ENCODE data around the gene PRPF39. TPM values are rescaled to one million over a fixed set of nuclear protein-coding genes. Genes with fewer than 3 reads are reported as not detected.

PRPF39 gene
- total RNA-seq, 4 donors from 2014 or later: 11.9 to 22.7 (median 13.7) TPM

DNA sequence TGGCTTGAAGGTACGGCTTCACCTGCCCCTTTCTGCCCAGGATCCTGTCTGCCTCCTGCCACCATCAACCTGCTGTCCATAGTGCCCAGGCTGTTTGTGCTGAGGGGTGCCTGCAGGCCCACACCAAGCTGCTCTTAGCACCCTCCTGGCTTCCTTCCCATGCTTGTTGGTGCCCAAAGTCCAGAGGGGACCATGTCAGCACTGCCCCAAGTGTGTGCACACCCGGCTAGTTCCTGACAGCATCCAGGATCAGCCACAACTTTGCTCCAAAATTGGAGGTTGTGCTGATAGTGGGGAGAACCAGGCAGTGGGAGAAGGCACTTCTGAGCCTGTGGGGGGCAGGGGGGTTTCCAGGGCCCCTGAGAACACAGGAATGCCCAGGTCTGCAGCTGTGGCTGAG, 44.5 kb upstream of the PRPF39 start:
- ATAC-seq: no peak
- no peak overlapping the region for H3K4me3 ChIP-seq
- intact Hi-C loops (cut with DNase I; ENCODE audit: low total_unique reads) (no loop called here), in situ Hi-C loops (cut with MboI; ENCODE audit: low sequenced_read_pairs in 4 of 4) (no loop called here)
- no peaks in the 10 kb centered on the region for H3K9me3 ChIP-seq
- peaks cover 0 to 19% of the 10 kb centered on the region in 2 donors for H3K36me3 ChIP-seq
- H3K27me3 ChIP-seq: no peaks in the 10 kb centered on the region
- no peak for DNase-seq
- TF ChIP-seq CTCF (IDR thresholded peaks at IDR 0.05 in 4 of 5, conservative IDR thresholded peaks at IDR 0.05 in 1 of 5) (no peak), POLR2A (IDR thresholded peaks at IDR 0.05) (no peak)
- H3K27ac ChIP-seq: no peak overlapping the region
- H3K4me1 ChIP-seq: no peaks in the 10 kb centered on the region

GRCh38 chr14:45041641-45042040, 42.3 kb upstream of the PRPF39 start:
- Histone ChIP-seq H3K27ac (no peak overlapping the region), H3K36me3 (peaks cover 3 to 30% of the 10 kb centered on the region in 2 donors), H3K4me3 (no peak overlapping the region), H3K4me1 (no peaks in the 10 kb centered on the region), H3K27me3 (no peaks in the 10 kb centered on the region), H3K9me3 (no peaks in the 10 kb centered on the region)
- in situ Hi-C loops (cut with MboI; ENCODE audit: low sequenced_read_pairs in 4 of 4) (no loop called here), intact Hi-C loops (cut with DNase I; ENCODE audit: low total_unique reads) (no loop called here)
- ATAC-seq (no peak), DNase-seq (no peak)
- no peak for TF ChIP-seq POLR2A (IDR thresholded peaks at IDR 0.05)
- no peak for TF ChIP-seq CTCF (IDR thresholded peaks at IDR 0.05 in 4 of 5, conservative IDR thresholded peaks at IDR 0.05 in 1 of 5)

GRCh38 chr14:45044638-45045037, 39.3 kb upstream of the PRPF39 start:
- TF ChIP-seq POLR2A (IDR thresholded peaks at IDR 0.05) (no peak), CTCF (IDR thresholded peaks at IDR 0.05 in 4 of 5, conservative IDR thresholded peaks at IDR 0.05 in 1 of 5) (no peak)
- intact Hi-C loops (cut with DNase I; ENCODE audit: low total_unique reads): no loop called here
- DNase-seq: no peak
- Histone ChIP-seq H3K27me3 (no peaks in the 10 kb centered on the region), H3K27ac (no peak overlapping the region), H3K4me1 (no peaks in the 10 kb centered on the region), H3K4me3 (no peak overlapping the region), H3K9me3 (no peaks in the 10 kb centered on the region), H3K36me3 (peaks cover 3 to 21% of the 10 kb centered on the region in 2 donors)
- in situ Hi-C loops (cut with MboI; ENCODE audit: low sequenced_read_pairs in 4 of 4): no loop called here
- no peak for ATAC-seq

GRCh38 chr14:45048385-45048784, 35.5 kb upstream of the PRPF39 start:
- in situ Hi-C loops (cut with MboI; ENCODE audit: low sequenced_read_pairs in 4 of 4) (no loop called here), intact Hi-C loops (cut with DNase I; ENCODE audit: low total_unique reads) (no loop called here)
- H3K9me3 ChIP-seq: no peaks in the 10 kb centered on the region
- peaks cover 3 to 34% of the 10 kb centered on the region in 2 donors for H3K36me3 ChIP-seq
- H3K4me1 ChIP-seq: no peaks in the 10 kb centered on the region
- ATAC-seq (no peak), DNase-seq (no peak)
- no peak overlapping the region for H3K4me3 ChIP-seq
- H3K27ac ChIP-seq: no peak overlapping the region
- no peaks in the 10 kb centered on the region for H3K27me3 ChIP-seq
- no peak for TF ChIP-seq CTCF (IDR thresholded peaks at IDR 0.05 in 4 of 5, conservative IDR thresholded peaks at IDR 0.05 in 1 of 5)
- no peak for TF ChIP-seq POLR2A (IDR thresholded peaks at IDR 0.05)

GRCh38 chr14:45051180-45051579, 32.7 kb upstream of the PRPF39 start:
- Histone ChIP-seq H3K9me3 (no peaks in the 10 kb centered on the region), H3K27ac (no peak overlapping the region), H3K27me3 (no peaks in the 10 kb centered on the region), H3K36me3 (peaks cover 0 to 44% of the 10 kb centered on the region in 2 donors), H3K4me1 (no peaks in the 10 kb centered on the region), H3K4me3 (no peak overlapping the region)
- in situ Hi-C loops (cut with MboI; ENCODE audit: low sequenced_read_pairs in 4 of 4) (no loop called here), intact Hi-C loops (cut with DNase I; ENCODE audit: low total_unique reads) (no loop called here)
- DNase-seq: no peak
- TF ChIP-seq POLR2A (IDR thresholded peaks at IDR 0.05): no peak
- no peak for TF ChIP-seq CTCF (IDR thresholded peaks at IDR 0.05 in 4 of 5, conservative IDR thresholded peaks at IDR 0.05 in 1 of 5)
- ATAC-seq: no peak

Data from gastrocnemius medialis (tissue), 4 donors.